PC-3 (cell line): Measurements from ENCODE around the gene POLA2. TPM values are rescaled to one million over a fixed set of nuclear protein-coding genes. Genes with fewer than 3 reads are reported as not detected.
"Not testable (repeated sequence)": the region's sequence is repeated elsewhere in the genome, so short reads cannot be mapped to it uniquely, and the experiment has no call there.

Source experiments
- ATAC-seq: fragments of 200-7000 bp; cut with Tn5 transposase; 2 replicates; pipeline ENCODE4 v1.9.1; 2020; ENCODE audit warnings: mild to moderate bottlenecking, moderate library complexity
- BruUV-seq: library from RNA; stranded (reverse); fragments of 400-500 nt; replicated peaks from 2 replicates; lab custom pipeline; 2021; lab: Mats Ljungman, UMichigan
- CTCF ChIA-PET: fragments of 300-600 bp; sonication (Branson Sonifier 250); formaldehyde crosslinking; loops from one replicate; lab custom pipeline; 2022; ENCODE audit warnings: antibody characterized with exemption; lab: Charles Lee
- POLR2A ChIA-PET: fragments of 300-600 bp; sonication (Branson Sonifier 250); formaldehyde crosslinking; loops from one replicate; lab custom pipeline; 2022; ENCODE audit warnings: antibody characterized with exemption; ENCODE audit not compliant: unreplicated experiment; lab: Charles Lee
- DNase-seq: peaks from one replicate; pipeline ENCODE4 v3.0.0-alpha.2; 2015
- H2AFZ ChIP-seq: fragments of 300-600 bp; sonication (generic); 2 replicates; pipeline ENCODE4 v1.6.0; 2016; ENCODE audit warnings: antibody characterized with exemption, low read length
- H3F3A ChIP-seq: fragments of 300-600 bp; sonication (generic); one replicate; pipeline ENCODE4 v1.6.0; 2017; ENCODE audit warnings: antibody characterized with exemption, low read length, control low read depth, mild to moderate bottlenecking; ENCODE audit not compliant: unreplicated experiment
- H3K27ac ChIP-seq: fragments of 300-600 bp; sonication (generic); 2 replicates; pipeline ENCODE4 v1.5.1; 2016; ENCODE audit warnings: mild to moderate bottlenecking, low read length
- H3K27me3 ChIP-seq: fragments of 300-600 bp; sonication (generic); 2 replicates; pipeline ENCODE4 v1.6.1; 2016; ENCODE audit warnings: low read length, mixed read lengths
- H3K36me3 ChIP-seq: fragments of 300-600 bp; sonication (generic); 2 replicates; pipeline ENCODE4 v1.6.1; 2016; ENCODE audit warnings: low read depth, mixed run types, low read length, mixed read lengths
- H3K4me1 ChIP-seq: fragments of 300-600 bp; sonication (generic); 2 replicates; pipeline ENCODE4 v1.5.1; 2016; ENCODE audit warnings: low read length; ENCODE audit not compliant: insufficient read depth
- H3K4me2 ChIP-seq: fragments of 300-600 bp; sonication (generic); 2 replicates; pipeline ENCODE4 v1.6.0; 2016; ENCODE audit warnings: low read length
- H3K4me3 ChIP-seq: fragments of 300-600 bp; sonication (generic); 2 replicates; pipeline ENCODE4 v1.5.1; 2016; ENCODE audit warnings: mild to moderate bottlenecking, low read length, mixed read lengths
- H3K79me2 ChIP-seq: fragments of 300-600 bp; sonication (generic); 2 replicates; pipeline ENCODE4 v1.6.1; 2017; ENCODE audit warnings: low read length, mixed read lengths
- H3K9ac ChIP-seq: fragments of 300-600 bp; sonication (generic); 2 replicates; pipeline ENCODE4 v1.6.0; 2016; ENCODE audit warnings: mild to moderate bottlenecking, low read length
- H3K9me2 ChIP-seq: fragments of 300-600 bp; sonication (generic); replicated peaks from 2 replicates; pipeline ENCODE4 v1.6.1; 2016; ENCODE audit warnings: mixed run types, low read length, mixed read lengths
- H3K9me3 ChIP-seq: fragments of 300-600 bp; sonication (generic); 2 replicates; pipeline ENCODE4 v1.6.1; 2016; ENCODE audit warnings: low read length, mixed read lengths
- H4K20me1 ChIP-seq: fragments of 300-600 bp; sonication (generic); 2 replicates; pipeline ENCODE4 v1.6.1; 2016; ENCODE audit warnings: low read length, mixed read lengths
- CTCF ChIP-seq: fragments of 300-600 bp; sonication (generic); conservative IDR thresholded peaks from 2 replicates; pipeline ENCODE4 v1.5.1; 2017; ENCODE audit warnings: antibody characterized with exemption, low read depth, mild to moderate bottlenecking, low read length
- EZH2 ChIP-seq: fragments of 300-600 bp; sonication (generic); IDR thresholded peaks from one replicate; pipeline ENCODE4 v1.6.1; 2017; ENCODE audit warnings: antibody characterized with exemption, mild to moderate bottlenecking, low read length; ENCODE audit not compliant: unreplicated experiment
- EZH2phosphoT487 ChIP-seq: fragments of 300-600 bp; sonication (generic); IDR thresholded peaks from 2 replicates; pipeline ENCODE4 v1.6.1; 2018; ENCODE audit warnings: mild to moderate bottlenecking, antibody characterized with exemption, low read length, borderline replicate concordance
- intact Hi-C: fragments of 100-400 bp; cut with micrococcal nuclease; formaldehyde crosslinking; loops from 2 replicates; pipeline ENCODE4 v1.9.0; 2023
- total RNA-seq: library from RNA; depleted of rRNA; stranded (reverse); fragments of >200 nt; gene quantifications from 2 replicates; pipeline ENCODE4 v1.2.3, GENCODE V29; 2014

The POLA2 gene
- total RNA-seq, 1 experiment from 2014 or later = 29.0 TPM

- Histone ChIP-seq H3F3A (no peaks in the 10 kb centered on the region), H3K4me1 (peaks cover 14% of the 10 kb centered on the region), H3K79me2 (peaks cover 50% of the 10 kb centered on the region), H4K20me1 (no peaks in the 10 kb centered on the region), H3K4me3 (peak overlapping the region; percentile 93), H3K9me3 (no peaks in the 10 kb centered on the region), H3K9me2 (no peaks in the 10 kb centered on the region), H3K27ac (no peak overlapping the region), H3K9ac (peak overlapping the region; percentile 98), H3K36me3 (peaks cover 10% of the 10 kb centered on the region; the same call in 1 of the 2 replicates), H2AFZ (peak overlapping the region; percentile 79), H3K4me2 (peak overlapping the region; percentile 85), H3K27me3 (no peaks in the 10 kb centered on the region)
- no peak for TF ChIP-seq CTCF
- TF ChIP-seq EZH2 = no peak
- TF ChIP-seq EZH2phosphoT487 = no peak
- BruUV-seq = TSS peak; percentile 80
- ChIA-PET CTCF (interaction anchor here (1.8 kb wide), 1 partner anchor 54 kb away, joined by 6 read pairs; no protein-coding TSS in a partner anchor), POLR2A (no interaction called here)
- DNase-seq (no peak), ATAC-seq (no peak)
- intact Hi-C loops = no loop called here
These were observed 1.0 kb downstream of the POLA2 start for GRCh38 chr11:65262776-65263175.

GRCh38 chr11:65264747-65265146 lies 3.0 kb downstream of the POLA2 start:
- H4K20me1 ChIP-seq, H2AFZ ChIP-seq, H3K4me3 ChIP-seq, H3K4me2 ChIP-seq, ATAC-seq, H3K9me3 ChIP-seq, BruUV-seq, H3K27ac ChIP-seq, POLR2A ChIA-PET, H3K9ac ChIP-seq, DNase-seq, intact Hi-C loops, H3K27me3 ChIP-seq, H3K9me2 ChIP-seq, H3F3A ChIP-seq: not testable (repeated sequence)
- CTCF ChIA-PET = interaction anchor here (0.6 kb wide), 1 partner anchor 94 kb away, joined by 7 read pairs; no protein-coding TSS in a partner anchor
- H3K4me1 ChIP-seq = peaks cover 14% of the 10 kb centered on the region
- H3K36me3 ChIP-seq = peaks cover 20% of the 10 kb centered on the region
- peaks cover 50% of the 10 kb centered on the region for H3K79me2 ChIP-seq

- Histone ChIP-seq H2AFZ (no peak overlapping the region), H3K9me3 (no peaks in the 10 kb centered on the region), H3K4me1 (peaks cover 11% of the 10 kb centered on the region), H3K4me2 (no peak overlapping the region), H3K9me2 (no peaks in the 10 kb centered on the region), H3K9ac (no peak overlapping the region), H4K20me1 (no peaks in the 10 kb centered on the region), H3K79me2 (peaks cover 50% of the 10 kb centered on the region), H3F3A (no peaks in the 10 kb centered on the region), H3K27ac (no peak overlapping the region), H3K27me3 (no peaks in the 10 kb centered on the region), H3K4me3 (no peak overlapping the region), H3K36me3 (peaks cover 29% of the 10 kb centered on the region)
- ChIA-PET CTCF (interaction anchor here (1.5 kb wide), 1 partner anchor 9 kb away, joined by 19 read pairs; no protein-coding TSS in a partner anchor), POLR2A (no interaction called here)
- no peak for ATAC-seq
- DNase-seq = no peak
- no TSS peak for BruUV-seq
- TF ChIP-seq CTCF (peak; percentile 35; the same call in 1 of the 2 replicates), EZH2phosphoT487 (no peak), EZH2 (no peak)
- intact Hi-C loops = no loop called here
These were observed 4.4 kb downstream of the POLA2 start for GRCh38 chr11:65266210-65266609.
